Measurements from ENCODE around the gene ZNF500.

GRCh38 chr16:4765511-4766474 is 1.2 kb downstream of the ZNF500 start:
- TF ChIP-seq JUND (IDR thresholded peaks at IDR 0.05): no peak
- TF ChIP-seq CTCF (IDR thresholded peaks at IDR 0.05 in 2 of 3, conservative IDR thresholded peaks at IDR 0.05 in 1 of 3; ENCODE audit: borderline replicate concordance in 1 of 3, insufficient read depth in 1 of 3, low read depth in 2 of 3, low read length in 2 of 3): no peak
- no peak for TF ChIP-seq EZH2 (IDR thresholded peaks at IDR 0.05)
- TF ChIP-seq SRF (IDR thresholded peaks at IDR 0.05; ENCODE audit: low read depth): no peak
- TF ChIP-seq, protein P1, sequence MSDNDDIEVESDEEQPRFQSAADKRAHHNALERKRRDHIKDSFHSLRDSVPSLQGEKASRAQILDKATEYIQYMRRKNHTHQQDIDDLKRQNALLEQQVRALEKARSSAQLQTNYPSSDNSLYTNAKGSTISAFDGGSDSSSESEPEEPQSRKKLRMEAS (IDR thresholded peaks at IDR 0.05): no peak
- no peak for TF ChIP-seq POLR2A (IDR thresholded peaks at IDR 0.05; ENCODE audit: borderline replicate concordance, extremely low read depth, insufficient read depth, insufficient read length)
- TF ChIP-seq POLR2AphosphoS5 (IDR thresholded peaks at IDR 0.05; ENCODE audit: low read depth, low read length): no peak
- no peak for TF ChIP-seq ZNF274 (IDR thresholded peaks at IDR 0.05; ENCODE audit: low read depth, low read length)
- no peak for TF ChIP-seq EGR1 (IDR thresholded peaks at IDR 0.05; ENCODE audit: low read depth)
- no peak for TF ChIP-seq FOSL1 (IDR thresholded peaks at IDR 0.05; ENCODE audit: low read depth)
